GM19043 (cell line): ENCODE results near the gene RAB13.

Source experiments
- ATAC-seq: cut with Tn5 transposase; IDR thresholded peaks from one replicate; pipeline ENCODE4 v1.9.1; 2021; ENCODE audit warnings: low read depth; ENCODE audit not compliant: unreplicated experiment

The RAB13 gene

DNA sequence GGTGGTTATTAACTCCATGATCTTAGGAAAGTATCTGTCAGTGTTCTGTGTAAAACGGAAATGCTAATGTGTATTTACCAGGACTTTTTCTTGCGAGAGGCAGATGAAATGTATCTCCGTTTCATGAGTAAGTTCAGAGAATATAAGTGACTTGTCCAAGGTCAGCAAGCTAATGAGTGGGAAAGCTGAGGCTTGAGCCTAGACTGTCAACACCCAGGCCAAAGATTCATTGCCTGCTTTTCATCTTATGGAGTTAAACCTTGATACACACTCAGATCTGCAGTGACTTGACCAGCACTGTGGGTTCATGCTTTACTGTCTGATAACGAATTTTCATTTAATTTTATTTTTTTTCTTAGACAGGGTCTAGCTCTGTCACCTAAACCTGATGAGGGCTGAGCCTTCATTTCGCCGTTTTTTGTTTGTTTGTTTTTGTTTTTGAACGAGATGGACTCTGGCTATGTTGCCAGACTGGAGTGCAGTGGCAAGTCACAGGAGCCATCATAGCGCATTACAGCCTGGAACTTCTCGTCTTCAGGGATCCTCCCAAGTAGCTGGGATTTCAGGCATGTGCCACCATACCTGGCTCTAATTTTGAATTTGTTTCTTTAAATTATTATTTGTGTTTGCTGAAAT lies 7.7 kb downstream of the RAB13 start:
- ATAC-seq, result no peak

DNA sequence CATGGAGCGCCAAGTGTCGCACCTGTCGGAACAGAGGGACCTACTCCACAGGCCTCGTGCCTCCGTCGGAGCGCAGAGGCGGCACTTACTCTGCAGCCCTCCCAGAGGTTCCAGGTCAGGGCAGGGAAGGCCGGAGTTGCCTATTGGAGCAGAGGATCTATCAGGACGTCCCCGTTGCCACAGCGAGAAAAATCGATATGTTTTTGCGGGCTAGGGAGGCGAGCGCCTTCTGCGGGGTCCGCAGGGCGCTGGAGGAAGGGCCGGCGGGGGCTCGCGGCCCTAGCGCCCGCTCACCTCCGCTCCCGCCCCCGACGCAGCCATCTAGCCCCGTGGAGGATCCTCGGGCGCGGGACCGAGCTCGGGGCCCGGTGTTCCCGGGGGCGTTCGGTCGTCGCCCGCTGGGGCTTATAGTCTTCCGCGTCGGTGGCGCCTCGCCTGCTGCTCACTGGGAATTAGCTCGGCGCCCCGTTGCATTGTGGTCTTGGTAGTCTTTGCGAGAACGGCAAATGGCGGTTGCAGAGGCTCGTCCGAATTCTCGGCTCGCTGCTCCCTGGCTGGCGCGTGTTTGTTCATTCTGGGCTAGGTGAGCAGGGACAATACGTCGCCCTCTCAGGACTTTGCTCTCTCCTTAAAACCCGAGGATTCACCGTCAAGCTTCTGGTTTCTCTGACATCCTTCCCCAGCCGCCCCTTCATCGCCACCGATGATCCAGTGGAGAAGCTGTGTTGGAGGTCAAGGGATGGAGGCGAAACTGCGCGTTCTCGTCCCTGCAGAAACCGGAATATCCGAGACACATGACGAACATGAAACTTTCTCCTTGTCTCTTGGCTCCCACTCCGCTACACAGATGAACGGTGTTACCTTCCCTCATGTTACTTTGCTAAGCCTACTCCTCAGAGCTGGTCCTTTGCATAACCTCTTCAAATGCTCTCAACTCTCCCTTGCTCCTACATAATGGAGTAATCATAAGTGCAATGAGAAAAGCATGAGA lies 8.6 kb downstream of the RAB13 start, which contains the start of gene JTB:
TSS of gene JTB (minus strand) at position 425 of the 991 bp plus-strand sequence. CDS start at position 3, 422 bp downstream.
- ATAC-seq, result no peak

DNA sequence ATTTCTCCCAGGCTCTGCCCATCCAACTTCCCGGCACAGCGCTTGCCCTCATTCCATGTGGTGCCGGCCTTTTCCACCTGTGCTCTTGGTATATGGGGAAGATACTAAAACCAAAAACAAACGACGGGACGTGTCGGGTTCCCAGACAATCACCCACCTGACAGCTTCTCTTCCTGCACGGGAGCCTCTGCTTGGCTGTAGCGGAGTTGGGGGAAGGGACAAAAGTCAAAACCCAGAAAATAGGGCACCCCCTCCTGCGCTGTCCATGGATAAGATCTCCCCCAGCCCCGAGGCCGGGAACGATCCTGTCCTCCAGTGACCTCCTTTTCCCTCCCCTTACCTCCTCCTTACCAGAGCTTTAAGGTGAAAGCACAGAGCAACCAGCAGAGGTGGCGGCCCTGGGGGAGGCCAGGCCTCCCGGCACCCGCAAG lies 9.3 kb downstream of the RAB13 start:
- no peak for ATAC-seq

DNA sequence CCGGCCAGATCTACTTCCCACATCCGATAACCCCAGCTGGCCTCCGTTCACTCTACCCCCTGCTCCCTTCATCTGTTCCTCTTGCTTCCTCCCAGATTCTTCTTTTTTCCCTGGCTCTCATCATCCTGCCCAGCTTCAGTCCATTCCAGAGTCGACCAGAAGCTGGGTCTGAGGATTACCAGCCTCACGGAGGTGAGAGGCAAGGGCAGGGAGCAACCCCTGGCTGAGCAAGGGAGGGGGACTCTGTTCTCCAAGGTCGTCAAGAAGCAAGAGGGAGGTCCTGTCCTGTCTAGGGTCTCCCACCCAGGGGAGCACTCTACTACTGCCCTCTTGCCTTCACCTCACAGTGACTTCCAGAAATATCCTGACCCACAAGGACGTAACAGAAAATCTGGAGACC lies 12.6 kb downstream of the RAB13 start:
- no peak for ATAC-seq

DNA sequence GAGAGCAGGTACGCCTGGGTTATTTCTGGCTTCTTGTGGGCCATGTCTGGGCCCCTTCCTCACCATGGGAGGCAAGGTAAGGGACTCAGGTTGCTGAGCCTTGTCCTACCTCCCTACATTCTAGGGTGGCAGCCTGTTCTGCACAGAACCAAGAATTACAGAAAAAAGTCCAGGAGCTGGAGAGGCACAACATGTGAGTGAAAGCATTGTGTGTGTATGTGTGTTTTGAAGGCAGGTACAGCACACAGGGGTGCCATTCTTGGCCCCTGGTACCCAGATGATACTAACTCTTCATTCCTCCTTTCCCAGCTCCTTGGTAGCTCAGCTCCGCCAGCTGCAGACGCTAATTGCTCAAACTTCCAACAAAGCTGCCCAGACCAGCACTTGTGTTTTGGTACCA lies 13.1 kb downstream of the RAB13 start:
- no peak for ATAC-seq

DNA sequence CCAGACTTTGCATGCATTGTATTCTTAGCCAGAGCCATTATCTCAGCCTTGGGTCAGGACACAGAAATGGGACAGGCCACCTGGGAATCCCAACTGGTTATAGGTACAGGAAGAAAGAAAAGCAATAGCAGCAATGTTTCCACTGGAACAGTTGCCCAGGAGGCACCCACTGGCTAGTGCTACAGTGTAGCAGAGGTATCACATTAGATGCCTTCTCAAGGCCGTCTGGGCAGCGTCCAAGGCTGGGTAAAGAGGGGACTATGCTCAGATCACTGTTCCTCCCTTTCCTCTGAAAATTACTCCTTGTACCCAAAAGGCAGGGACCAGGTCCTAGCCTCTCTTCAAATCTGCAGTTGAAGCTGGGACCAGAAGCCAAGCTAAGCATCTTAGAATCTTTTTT lies 15.8 kb downstream of the RAB13 start:
- ATAC-seq, result no peak

DNA sequence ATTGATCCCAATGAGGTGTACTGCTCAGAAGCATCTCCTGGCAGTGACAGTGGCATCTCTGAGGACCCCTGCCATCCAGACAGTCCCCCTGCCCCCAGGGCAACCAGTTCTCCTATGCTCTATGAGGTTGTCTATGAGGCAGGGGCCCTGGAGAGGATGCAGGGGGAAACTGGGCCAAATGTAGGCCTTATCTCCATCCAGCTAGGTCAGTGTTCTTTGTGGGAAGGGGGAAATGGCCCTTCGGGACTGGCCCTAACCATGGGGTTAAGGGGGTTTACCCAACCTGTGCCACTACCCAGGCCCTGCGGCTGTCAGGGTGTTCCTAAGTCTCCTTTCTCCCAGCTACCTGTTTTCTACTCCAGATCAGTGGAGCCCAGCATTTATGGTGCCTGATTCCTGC lies 17.2 kb downstream of the RAB13 start:
- ATAC-seq, result no peak

DNA sequence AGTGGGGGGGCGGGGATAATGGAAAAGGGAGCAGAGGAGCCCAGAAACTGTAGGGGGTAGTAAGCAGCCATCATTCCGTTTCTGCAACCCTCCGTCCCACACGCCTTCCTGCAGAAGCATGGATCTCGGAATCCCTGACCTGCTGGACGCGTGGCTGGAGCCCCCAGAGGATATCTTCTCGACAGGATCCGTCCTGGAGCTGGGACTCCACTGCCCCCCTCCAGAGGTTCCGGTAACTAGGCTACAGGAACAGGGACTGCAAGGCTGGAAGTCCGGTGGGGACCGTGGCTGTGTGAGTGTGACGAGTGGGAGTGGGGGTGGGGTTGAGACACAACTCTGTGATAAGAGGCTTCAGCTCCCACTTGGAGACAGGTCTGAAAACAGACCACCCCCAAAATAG lies 17.7 kb downstream of the RAB13 start:
- no peak for ATAC-seq

DNA sequence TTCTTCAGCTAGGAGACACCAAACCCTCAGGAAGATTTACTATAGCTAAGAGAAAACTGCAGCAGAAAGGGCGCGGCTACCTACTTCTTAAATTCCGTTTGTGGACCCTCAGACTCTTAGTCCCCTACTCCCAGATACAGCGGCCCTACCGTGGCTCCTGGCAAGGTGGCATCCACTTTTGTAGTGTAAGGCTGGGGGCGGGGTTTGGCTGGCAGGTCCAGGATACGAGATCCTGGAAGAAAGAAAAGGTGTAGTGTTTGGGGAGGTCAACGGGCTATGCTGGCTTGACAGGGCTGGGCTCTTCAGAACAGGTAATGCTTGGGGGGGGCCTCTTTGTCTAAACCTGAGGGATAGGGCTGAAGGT lies 18.2 kb downstream of the RAB13 start:
- ATAC-seq, result no peak

DNA sequence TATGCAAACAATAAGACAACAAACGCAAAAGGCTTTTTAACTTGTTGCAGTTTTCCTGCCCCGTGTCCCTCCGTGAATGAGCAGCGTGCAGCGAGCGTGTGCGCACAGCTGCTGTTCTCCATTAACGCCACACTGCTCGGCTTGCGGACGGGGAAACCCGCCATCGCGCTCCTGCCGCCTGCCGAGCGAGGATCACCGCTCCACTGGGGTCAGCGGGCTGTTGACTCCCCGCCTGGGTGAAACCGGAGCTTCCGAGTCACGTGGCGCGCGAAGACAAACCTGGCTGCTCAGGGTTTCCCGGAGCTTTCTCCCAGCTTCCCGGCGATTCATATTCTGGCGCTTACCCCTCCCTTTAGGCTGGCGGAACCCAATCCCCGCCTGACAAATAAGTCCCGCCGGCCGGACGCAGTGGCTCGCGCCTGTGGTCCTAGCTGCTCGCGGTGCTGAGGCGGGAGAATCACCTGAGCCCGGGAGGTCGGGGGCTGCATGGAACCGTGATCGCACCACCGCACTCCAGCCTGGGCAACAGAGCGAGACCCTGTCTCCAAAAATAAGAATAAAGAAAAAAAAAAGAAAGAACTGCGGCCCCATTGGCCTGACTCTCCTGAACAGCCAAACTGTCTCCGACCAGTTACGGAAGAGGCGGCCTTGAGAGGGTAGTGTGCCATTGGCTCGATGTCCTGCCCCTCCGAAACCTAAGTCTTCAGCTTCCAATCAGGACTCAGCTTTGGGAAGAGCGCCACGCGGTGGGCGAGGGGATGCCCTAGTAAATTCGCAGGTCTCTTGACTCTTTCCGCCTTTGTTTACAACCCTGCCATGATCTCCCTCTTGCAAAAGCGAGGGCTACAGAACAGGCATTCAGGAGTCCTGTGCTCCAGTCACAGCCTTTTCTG lies 18.8 kb downstream of the RAB13 start, which contains the start of gene CREB3L4:
TSS of gene CREB3L4 (plus strand) at position 796 of the 893 bp plus-strand sequence. CDS start 624 bp downstream, outside the sequence.
- peak; percentile 80 for ATAC-seq

DNA sequence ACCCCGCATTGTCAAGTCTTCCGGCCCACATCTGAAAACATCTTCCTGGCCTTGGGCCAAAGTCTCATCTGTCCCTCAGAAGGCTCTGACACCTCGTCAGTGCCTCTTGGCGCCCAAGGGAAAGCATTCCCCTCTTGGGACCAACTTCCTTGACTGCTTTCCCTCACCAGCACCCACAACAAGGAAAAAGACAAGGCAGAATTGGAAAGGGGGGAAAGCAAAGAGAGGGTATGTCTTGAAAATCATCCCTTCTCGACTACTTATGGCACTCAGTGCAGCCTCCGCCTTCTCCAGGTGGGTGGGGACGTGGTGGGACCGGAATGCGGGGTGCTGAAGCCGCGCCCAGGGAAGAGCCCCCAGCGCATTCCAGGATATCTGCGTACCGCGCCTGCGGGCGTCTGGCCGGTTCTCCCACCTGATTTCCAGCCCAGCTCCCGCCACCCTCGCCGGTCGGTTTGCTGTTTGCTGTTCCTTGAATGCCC lies 22.2 kb downstream of the RAB13 start:
- ATAC-seq, result no peak

DNA sequence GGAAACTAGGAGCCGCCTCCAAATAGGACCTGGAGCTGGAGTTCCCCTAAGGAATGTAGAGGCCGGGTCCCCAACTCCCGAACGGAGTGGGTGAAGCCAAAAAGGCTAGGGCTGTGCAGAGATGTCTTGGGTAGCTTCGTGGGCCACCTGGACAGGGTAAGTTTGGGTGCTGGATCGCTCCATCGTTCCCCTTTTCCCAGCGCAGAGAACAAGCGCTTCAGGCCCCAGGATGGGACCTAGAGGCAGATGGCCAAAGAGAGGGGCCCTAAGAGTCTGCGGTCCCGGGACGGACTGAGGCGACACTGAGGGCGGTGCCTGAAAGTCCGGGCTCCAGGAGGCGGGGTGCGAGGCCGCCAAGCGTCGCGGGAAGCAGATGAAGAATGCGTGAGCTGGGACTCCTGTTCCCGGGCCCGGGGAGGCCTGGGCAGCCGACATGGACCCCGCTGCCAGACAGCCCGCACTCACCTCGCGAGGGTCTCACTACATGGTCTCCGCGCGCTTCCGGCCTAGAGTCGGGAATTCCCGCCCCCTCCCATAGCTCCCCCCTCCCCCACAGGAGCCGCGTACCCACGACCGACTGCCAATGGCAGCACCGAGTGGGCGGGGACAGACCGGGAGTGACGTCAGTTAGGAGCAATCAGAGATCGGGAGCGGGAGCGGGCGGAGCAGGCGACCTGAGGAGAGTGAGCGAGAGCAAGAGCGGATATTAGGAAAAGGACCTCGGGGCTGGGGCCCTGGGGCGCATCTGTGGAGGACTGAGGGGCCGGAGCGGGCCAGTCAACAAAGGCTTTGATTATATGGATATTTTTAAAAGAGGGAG lies 22.9 kb downstream of the RAB13 start, which contains the start of gene SLC39A1:
TSS of gene SLC39A1 (minus strand) at position 508 of the 820 bp plus-strand sequence. CDS start 822 bp downstream, outside the sequence.
- peak; percentile 46 for ATAC-seq

DNA sequence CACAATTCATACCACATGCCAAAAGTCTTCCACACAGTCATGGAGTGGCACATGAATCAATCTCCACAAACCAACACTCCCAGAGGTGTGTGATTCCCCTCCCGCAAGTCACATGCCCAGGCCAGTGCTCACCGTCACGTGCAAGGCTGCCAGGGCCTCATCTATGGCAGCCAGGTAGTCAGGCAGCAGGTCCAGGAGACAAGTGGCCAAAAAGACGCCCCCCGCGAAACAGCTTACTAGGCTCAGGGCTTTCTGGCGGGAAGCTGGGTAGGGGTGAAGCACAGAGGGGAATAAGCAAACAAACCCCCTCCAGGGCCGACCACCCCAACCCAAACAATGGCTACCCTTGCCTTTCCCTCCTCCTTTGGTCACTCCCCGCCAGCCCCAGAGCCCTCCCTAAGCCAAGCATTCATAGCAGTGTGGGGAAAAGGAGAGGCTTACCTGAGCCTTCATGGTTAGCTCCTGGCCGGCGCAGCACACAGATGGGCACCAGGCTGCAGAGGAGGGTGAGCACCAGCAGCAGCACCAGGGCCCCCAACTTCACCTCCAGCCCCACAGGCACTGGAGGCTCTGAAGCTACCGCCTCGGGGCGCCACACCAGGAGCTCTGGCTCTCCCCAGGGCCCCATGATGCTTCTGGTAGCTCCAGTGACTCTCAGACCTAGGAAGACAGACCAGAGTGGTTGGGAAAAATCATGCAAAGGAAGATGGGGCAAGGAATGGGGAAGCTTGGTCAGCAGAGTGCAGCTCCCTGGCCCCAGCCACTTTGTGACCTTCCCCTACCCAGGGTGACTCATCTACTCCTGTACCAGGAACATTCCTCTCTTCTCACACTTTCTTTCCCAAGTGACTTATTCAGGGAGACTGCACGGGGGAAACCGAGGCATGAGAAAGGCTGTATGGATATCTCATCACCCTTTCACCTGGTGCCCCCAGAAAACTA lies 23.8 kb downstream of the RAB13 start:
- no peak for ATAC-seq

DNA sequence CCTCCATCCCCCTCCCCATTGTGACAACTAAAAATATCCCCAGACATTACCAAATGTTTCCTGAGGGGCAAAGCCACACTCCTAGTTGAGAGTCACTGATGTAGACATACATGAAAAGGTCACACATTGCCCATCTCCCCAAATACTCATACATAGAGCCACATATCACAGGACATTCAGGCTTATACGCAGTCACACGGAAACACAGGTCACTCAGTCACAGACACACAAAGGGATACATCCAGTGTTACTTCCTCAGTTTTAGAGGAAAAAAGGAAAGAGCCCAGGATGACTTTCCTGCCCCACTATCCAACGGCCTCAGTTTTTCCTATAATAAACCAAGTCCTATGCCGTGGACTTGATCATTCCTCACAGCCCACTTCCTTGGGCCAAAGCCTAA lies 24.7 kb downstream of the RAB13 start:
- ATAC-seq, result no peak

DNA sequence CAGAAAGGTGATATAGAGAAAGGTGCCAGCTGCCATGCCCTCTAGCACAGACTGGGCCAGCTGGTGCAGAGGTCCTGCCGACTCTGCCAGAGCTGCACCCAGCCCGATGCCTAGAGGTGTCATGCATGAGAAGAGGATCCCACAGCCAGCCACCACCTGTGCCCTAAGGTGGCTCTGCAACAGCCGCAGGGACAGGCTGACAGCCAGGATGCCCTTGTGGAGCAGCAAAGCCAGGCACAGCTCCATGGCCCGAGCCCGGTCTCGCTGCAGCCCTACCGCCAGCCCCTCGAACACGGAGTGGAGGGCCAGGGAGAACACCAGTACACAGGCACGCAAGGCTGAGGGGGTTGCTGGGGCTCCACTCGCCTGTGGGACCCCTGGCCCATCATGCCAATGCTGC lies 25.9 kb downstream of the RAB13 start:
- no peak for ATAC-seq

DNA sequence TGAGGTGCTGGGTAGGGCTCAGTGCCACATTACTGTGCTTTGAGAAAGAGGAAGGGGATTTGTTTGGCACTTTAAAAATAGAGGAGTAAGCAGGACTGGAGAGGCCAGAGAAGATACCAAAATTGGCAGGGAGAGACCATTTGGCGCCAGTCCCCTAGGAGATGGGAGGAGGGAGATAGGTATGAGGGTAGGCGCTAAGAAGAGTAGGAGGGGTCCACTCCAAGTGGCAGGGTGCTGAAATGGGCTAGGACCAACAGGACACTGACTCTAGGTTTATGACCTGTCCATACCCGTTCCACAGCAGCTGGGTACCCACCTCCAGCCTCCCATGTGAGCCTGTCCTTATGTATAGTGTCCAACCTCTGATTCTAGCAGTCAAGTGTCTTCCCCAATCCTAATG lies 26.7 kb downstream of the RAB13 start:
- ATAC-seq, result no peak

DNA sequence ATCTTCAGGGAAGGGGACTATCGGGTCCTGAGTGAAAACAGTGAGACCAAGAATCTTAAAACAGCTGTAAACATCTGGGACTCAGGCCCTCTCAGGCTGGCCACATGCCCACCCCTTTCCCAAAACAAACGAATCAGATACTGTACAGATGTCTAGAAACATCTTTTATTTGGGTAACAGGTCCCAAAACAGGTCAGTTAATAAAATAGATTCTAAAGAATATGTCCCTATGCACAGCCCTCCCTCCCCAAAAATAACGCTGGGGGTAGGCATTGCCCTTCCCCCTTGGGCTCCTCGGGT lies 27.2 kb downstream of the RAB13 start:
- no peak for ATAC-seq

DNA sequence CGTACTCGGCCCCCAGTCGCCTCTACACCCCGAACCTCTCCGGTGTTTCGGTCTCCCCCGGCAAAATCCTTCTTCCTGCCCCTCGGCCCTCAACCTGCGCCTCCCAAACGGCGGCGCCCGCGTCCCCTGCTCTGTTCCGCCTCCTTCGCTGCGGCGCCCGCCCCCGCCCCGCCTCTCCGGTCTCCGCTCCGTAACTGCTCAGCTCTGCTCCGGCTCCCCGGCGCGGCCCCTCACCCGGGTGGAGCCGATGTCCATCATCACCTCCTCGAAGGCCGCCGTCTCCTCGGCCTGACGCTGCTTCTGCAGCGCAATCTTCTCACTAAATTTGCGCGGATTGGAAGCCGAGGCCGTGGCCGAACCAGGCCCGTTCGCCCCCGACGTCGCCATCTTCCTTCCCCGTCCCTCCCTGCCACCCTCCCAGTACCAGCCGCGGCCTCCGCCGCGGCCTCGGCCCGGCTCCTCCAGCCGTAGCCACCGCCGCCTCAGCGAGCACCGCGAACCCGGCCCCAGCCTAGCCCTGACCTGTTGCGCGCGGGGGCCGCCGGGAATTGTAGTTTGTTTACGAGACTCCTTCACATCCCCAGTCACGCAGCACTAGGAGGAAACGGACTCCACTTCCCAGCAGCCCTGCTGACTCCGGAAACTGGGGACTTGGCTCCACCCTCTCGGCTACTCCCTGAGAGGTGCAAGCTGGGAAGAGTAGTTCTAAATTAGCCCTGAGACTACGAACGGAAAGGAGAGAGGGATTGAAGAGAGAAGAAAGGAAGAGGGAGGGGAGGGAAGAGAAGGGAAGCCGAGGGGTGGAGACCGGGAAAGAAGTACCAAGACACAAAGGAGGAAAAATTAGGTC lies 27.8 kb downstream of the RAB13 start, which contains the start of gene CRTC2:
TSS of gene CRTC2 (minus strand) at position 502 of the 850 bp plus-strand sequence. CDS start at position 387, 115 bp downstream.
- ATAC-seq, result peak; percentile 76
